Omental fat pad (tissue), 4 donors: Measurements from ENCODE around the gene SMAP2. TPM values are rescaled to one million over a fixed set of nuclear protein-coding genes. Genes with fewer than 3 reads are reported as not detected.
A peak's percentile ranks its signal among the peaks of the same experiment; 100 is the strongest.

ENCODE experiments used
- ATAC-seq: fragments of 150-250 bp; one replicate; pipeline ENCODE4 v1.9.1; 2016; ENCODE audit warnings: mild to moderate bottlenecking, moderate library complexity; ENCODE audit not compliant: low FRiP score
- DNase-seq: peaks from one replicate; pipeline ENCODE4 v3.0.0-alpha.2; 2019; ENCODE audit warnings: low spot score
- total RNA-seq, 4 donors: library from RNA; depleted of rRNA; stranded (reverse); fragments of >200 nt; gene quantifications; one replicate each; pipeline ENCODE4 v1.1.0, GENCODE V29; 2016
- TF ChIP-seq, protein P1 (sequence below), 3 donors: fragments of 450-650 bp; IDR thresholded peaks; one replicate each; pipeline ENCODE4 v1.5.1; 2016 to 2017; ENCODE audit warnings: antibody characterized with exemption in 3 of 3, mild to moderate bottlenecking in 3 of 3, moderate library complexity in 2 of 3

SMAP2 gene
- total RNA-seq, 4 donors from 2014 or later = 45.4 to 119 (median 60.1) TPM

DNA sequence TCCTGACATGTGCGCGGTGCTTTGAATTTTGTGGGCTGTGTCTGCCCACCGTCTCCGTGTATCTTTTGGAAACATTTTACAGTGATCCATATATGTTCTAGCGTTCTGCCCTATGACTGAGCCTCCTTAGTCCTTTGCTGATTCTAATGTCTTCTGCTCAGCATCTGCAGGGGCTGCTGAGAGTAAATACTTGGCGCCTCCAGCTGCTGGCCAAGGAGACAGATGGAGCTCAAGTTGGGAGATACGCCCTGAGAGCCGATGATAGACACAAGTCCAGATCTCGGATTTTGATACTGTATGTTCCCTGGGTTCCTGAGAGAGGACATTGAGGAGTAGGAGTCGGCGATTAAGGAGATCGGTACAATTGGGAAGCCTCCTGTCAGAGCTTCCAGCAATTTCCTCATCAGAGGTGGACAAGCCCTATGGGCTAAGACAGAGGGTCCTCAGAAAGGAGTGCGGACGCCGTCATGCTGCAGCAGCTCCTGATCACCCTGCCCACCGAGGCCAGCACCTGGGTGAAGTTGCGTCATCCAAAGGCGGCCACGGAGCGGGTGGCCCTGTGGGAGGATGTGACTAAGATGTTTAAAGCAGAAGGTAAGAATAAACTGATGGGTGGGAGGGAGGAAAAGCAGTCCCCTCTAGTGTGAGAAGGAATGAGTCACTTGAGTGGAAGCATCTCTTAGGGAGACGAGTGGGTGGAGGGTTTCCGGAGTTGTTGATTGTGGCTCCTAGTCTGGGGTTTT lies 77.1 kb downstream of the SMAP2 start:
- TF ChIP-seq, protein P1, sequence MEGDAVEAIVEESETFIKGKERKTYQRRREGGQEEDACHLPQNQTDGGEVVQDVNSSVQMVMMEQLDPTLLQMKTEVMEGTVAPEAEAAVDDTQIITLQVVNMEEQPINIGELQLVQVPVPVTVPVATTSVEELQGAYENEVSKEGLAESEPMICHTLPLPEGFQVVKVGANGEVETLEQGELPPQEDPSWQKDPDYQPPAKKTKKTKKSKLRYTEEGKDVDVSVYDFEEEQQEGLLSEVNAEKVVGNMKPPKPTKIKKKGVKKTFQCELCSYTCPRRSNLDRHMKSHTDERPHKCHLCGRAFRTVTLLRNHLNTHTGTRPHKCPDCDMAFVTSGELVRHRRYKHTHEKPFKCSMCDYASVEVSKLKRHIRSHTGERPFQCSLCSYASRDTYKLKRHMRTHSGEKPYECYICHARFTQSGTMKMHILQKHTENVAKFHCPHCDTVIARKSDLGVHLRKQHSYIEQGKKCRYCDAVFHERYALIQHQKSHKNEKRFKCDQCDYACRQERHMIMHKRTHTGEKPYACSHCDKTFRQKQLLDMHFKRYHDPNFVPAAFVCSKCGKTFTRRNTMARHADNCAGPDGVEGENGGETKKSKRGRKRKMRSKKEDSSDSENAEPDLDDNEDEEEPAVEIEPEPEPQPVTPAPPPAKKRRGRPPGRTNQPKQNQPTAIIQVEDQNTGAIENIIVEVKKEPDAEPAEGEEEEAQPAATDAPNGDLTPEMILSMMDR (IDR thresholded peaks at IDR 0.05) = no peak
- peak; percentile 53 for ATAC-seq
- DNase-seq = no peak

DNA sequence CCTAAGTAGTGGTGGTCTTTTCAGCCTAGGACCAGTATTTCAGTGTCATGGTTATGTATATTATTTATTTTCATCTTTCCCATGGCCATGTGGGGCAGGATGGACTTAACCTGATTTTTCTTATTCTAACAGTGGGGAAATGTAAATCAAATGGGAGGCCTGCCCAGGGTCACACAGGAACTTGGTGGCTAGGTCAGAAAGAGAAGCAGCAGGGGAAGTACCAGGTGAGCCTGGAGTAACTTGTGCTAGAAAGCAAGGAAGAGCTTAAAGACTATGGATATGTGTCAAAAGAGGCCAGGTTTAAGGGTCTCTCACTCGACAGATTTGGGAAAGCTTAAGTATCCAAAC lies 77.7 kb downstream of the SMAP2 start:
- no peak for ATAC-seq
- DNase-seq = no peak
- TF ChIP-seq, protein P1 (IDR thresholded peaks at IDR 0.05) = no peak

DNA sequence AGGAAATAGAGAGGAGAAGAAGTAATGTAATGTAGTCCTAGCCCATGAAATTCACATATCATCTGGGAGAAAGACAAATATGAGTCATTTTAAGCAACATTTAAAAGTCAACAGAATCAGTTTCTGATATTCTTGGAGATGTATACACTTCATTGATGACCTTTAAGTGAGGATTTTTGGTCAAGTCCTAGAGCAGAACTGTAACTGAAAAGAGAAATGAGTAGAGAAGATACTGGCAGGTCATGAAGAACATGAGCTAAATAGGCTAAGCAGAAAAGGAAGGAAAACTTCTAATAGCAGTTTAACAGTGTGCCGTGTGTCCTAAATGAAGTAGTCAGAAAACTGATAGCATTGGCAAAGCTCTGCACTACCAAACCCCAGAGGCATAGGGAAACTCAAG lies 81.3 kb downstream of the SMAP2 start:
- DNase-seq = no peak
- ATAC-seq = no peak

DNA sequence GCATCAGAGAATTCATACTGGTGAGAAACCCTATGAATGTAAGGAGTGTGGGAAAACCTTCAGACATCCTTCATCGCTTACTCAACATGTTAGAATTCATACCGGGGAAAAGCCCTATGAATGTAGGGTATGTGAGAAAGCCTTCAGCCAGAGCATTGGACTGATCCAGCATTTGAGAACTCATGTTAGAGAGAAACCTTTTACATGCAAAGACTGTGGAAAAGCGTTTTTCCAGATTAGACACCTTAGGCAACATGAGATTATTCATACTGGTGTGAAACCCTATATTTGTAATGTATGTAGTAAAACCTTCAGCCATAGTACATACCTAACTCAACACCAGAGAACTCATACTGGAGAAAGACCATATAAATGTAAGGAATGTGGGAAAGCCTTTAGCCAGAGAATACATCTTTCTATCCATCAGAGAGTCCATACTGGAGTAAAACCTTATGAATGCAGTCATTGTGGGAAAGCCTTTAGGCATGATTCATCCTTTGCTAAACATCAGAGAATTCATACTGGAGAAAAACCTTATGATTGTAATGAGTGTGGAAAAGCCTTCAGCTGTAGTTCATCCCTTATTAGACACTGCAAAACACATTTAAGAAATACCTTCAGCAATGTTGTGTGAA lies 89.5 kb downstream of the SMAP2 start:
- TF ChIP-seq, protein P1 (IDR thresholded peaks at IDR 0.05) = no peak
- DNase-seq = no peak

More for the DNA sequence above, 81.3 kb downstream of the SMAP2 start:
- TF ChIP-seq, protein P1 (IDR thresholded peaks at IDR 0.05) = no peak

DNA sequence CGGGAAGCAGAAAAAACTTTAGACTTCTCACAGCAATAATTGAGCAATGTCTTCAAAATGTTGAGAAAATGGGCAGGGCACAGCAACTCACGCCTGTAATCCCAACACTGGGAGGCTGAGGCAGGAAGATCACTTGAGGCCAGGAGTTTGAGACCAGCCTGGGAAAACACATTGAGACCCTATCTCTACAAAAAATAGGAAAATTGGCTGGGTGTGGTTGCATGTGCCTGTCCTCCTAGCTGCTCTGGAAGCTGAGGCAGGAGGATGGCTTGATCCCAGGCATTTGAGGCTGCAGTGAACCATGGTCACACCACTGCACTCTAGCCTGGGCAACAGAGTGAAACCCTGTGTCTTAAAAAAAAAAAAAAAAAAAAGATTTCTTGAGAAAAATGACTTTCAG lies 95.8 kb downstream of the SMAP2 start:
- ATAC-seq (no peak), DNase-seq (no peak)
- TF ChIP-seq, protein P1 (IDR thresholded peaks at IDR 0.05) = no peak

More for the DNA sequence above, 89.5 kb downstream of the SMAP2 start:
- ATAC-seq = no peak

Other genes starting within 250 kb of the SMAP2 start
- gene RLF, start 212.3 kb upstream of the SMAP2 start, total RNA-seq = 10 to 100 TPM; 13.7 to 27.7 (median 21.7) TPM
- gene TMCO2, start 125.8 kb upstream of the SMAP2 start, total RNA-seq = not detected
- gene ZMPSTE24, start 115.5 kb upstream of the SMAP2 start, total RNA-seq = 10 to 100 TPM; 34.8 to 38.3 (median 36.2) TPM
- 10 to 100 TPM in 2 of 4 donors, 1 to 10 TPM in 2; 1.6 to 15.6 (median 9.0) TPM for gene COL9A2, start 56.4 kb upstream of the SMAP2 start, total RNA-seq
- 1 to 10 TPM in 3 of 4 donors, under 1 TPM in 1; 0.56 to 1.9 (median 1.2) TPM for gene ZFP69B, start 76.7 kb downstream of the SMAP2 start, total RNA-seq
- 1 to 10 TPM; 1.1 to 5.2 (median 2.6) TPM for gene ZFP69, start 103.6 kb downstream of the SMAP2 start, total RNA-seq
- 1 to 10 TPM; 3.9 to 9.1 (median 6.5) TPM for gene EXO5, start 135.0 kb downstream of the SMAP2 start, total RNA-seq
- 1 to 10 TPM; 2.0 to 4.9 (median 3.0) TPM for gene ZNF684, start 157.9 kb downstream of the SMAP2 start, total RNA-seq